Fibroblast of lung (primary cell): ENCODE measurements around the gene RGS3. TPM values are rescaled to one million over a fixed set of nuclear protein-coding genes. Genes with fewer than 3 reads are reported as not detected.

Experiments
- DNase-seq, 2 donors: peaks; one replicate each; pipeline versions ENCODE4 v3.0.0 to v3.0.0-alpha.2; 2010; ENCODE audit warnings: low read depth in 2 of 2
- H2AFZ ChIP-seq: 2 replicates; pipeline ENCODE4 v1.5.1; 2012; ENCODE audit warnings: low read length, control low read depth, inconsistent platforms
- H3K27ac ChIP-seq: 2 replicates; pipeline ENCODE4 v1.5.1; 2011; ENCODE audit warnings: low read length, control low read depth; ENCODE audit not compliant: insufficient read depth
- H3K27me3 ChIP-seq: 2 replicates; pipeline ENCODE4 v1.5.1; 2011; ENCODE audit warnings: mild to moderate bottlenecking, low read length; ENCODE audit not compliant: control insufficient read depth, insufficient read depth
- H3K36me3 ChIP-seq: 2 replicates; pipeline ENCODE4 v1.5.1; 2011; ENCODE audit warnings: low read length; ENCODE audit not compliant: control insufficient read depth, insufficient read depth
- H3K4me1 ChIP-seq: 2 replicates; pipeline ENCODE4 v1.5.1; 2011; ENCODE audit warnings: low read length; ENCODE audit not compliant: control insufficient read depth, insufficient read depth; ENCODE audit errors: extremely low read depth
- H3K4me2 ChIP-seq: 2 replicates; pipeline ENCODE4 v1.5.1; 2011; ENCODE audit warnings: low read length, control low read depth; ENCODE audit not compliant: insufficient read depth; ENCODE audit errors: extremely low read depth
- H3K4me3 ChIP-seq, 4 experiments: fragments of 200-600 bp in 1 of 4; sonication (generic) in 1 of 4; replicated peaks in 1 of 4; 2 replicates each; pipeline ENCODE4 v1.5.1; 2011 to 2016; ENCODE audit warnings: low read length in 4 of 4, low read depth in 3 of 4, mild to moderate bottlenecking in 3 of 4, control low read depth in 2 of 4, inconsistent platforms in 1 of 4, mixed read lengths in 1 of 4; ENCODE audit not compliant: insufficient read depth in 1 of 4; ENCODE audit errors: control extremely low read depth in 1 of 4
- H3K79me2 ChIP-seq: 2 replicates; pipeline ENCODE4 v1.5.1; 2012; ENCODE audit warnings: mild to moderate bottlenecking, low read length, inconsistent platforms; ENCODE audit not compliant: control insufficient read depth, insufficient read depth
- H3K9ac ChIP-seq: 2 replicates; pipeline ENCODE4 v1.5.1; 2011; ENCODE audit warnings: mild to moderate bottlenecking, low read length, control low read depth; ENCODE audit not compliant: insufficient read depth
- H3K9me3 ChIP-seq: 2 replicates; pipeline ENCODE4 v1.5.1; 2012; ENCODE audit warnings: low read depth, low read length; ENCODE audit not compliant: control insufficient read depth, insufficient read depth
- H4K20me1 ChIP-seq: 2 replicates; pipeline ENCODE4 v1.5.1; 2011; ENCODE audit warnings: low read length; ENCODE audit not compliant: control insufficient read depth, insufficient read depth; ENCODE audit errors: extremely low read depth
- CTCF ChIP-seq, 2 donors: IDR thresholded peaks in 1 of 2; conservative IDR thresholded peaks in 1 of 2; 1 replicate in 1 of 2; 2 replicates in 1 of 2; pipeline ENCODE4 v1.5.1; 2011 to 2012; ENCODE audit warnings: low read length in 2 of 2, control low read depth in 1 of 2, inconsistent platforms in 1 of 2, low read depth in 1 of 2, mild to moderate bottlenecking in 1 of 2
- EZH2 ChIP-seq: IDR thresholded peaks from 2 replicates; pipeline ENCODE4 v1.5.1; 2012; ENCODE audit warnings: low read length, control low read depth, mild to moderate bottlenecking; ENCODE audit errors: missing control alignments
- polyA plus RNA-seq, 2 donors: library from polyadenylated mRNA; depleted of rRNA in 1 of 2; stranded (reverse) in 1 of 2; unstranded in 1 of 2; fragments of >200 nt; gene quantifications; 2 replicates each; pipeline ENCODE4 v1.2.1, GENCODE V29; 2011 to 2012; ENCODE audit warnings: missing spikeins in 1 of 2
- total RNA-seq: library from RNA; depleted of rRNA; stranded (reverse); fragments of >200 nt; gene quantifications from 2 replicates; pipeline ENCODE4 v1.2.1, GENCODE V29; 2014

RGS3 gene
- total and polyA plus RNA-seq, 2 donors (not counting 1 experiment from before 2014, with no cell fraction given): 48.1 to 74.3 TPM

- Histone ChIP-seq H3K4me3 (no peak overlapping the region), H3K9me3 (no peaks in the 10 kb centered on the region), H3K36me3 (no peaks in the 10 kb centered on the region), H4K20me1 (no peaks in the 10 kb centered on the region), H3K9ac (no peak overlapping the region), H3K27me3 (no peaks in the 10 kb centered on the region), H3K4me1 (peaks cover 4% of the 10 kb centered on the region), H3K79me2 (no peaks in the 10 kb centered on the region), H2AFZ (no peak overlapping the region), H3K4me2 (no peak overlapping the region), H3K27ac (no peak overlapping the region)
- DNase-seq: no peak
- no peak for TF ChIP-seq CTCF (conservative IDR thresholded peaks at IDR 0.05 in 1 of 2, IDR thresholded peaks at IDR 0.05 in 1 of 2; ENCODE audit: low read depth in 1 of 2, low read length in 2 of 2)
- TF ChIP-seq EZH2: no peak
Observed at GRCh38 chr9:113645978-113646253, 182.4 kb downstream of the RGS3 start.

GRCh38 chr9:113646491-113646890 lies 183.0 kb downstream of the RGS3 start:
- Histone ChIP-seq H3K4me2 (no peak overlapping the region), H3K36me3 (no peaks in the 10 kb centered on the region), H3K4me1 (peaks cover 4% of the 10 kb centered on the region), H3K9me3 (no peaks in the 10 kb centered on the region), H3K4me3 (no peak overlapping the region), H3K79me2 (no peaks in the 10 kb centered on the region), H3K27me3 (no peaks in the 10 kb centered on the region), H2AFZ (no peak overlapping the region), H3K9ac (no peak overlapping the region), H3K27ac (no peak overlapping the region), H4K20me1 (no peaks in the 10 kb centered on the region)
- DNase-seq: no peak
- TF ChIP-seq CTCF (conservative IDR thresholded peaks at IDR 0.05 in 1 of 2, IDR thresholded peaks at IDR 0.05 in 1 of 2; ENCODE audit: low read depth in 1 of 2, low read length in 2 of 2) (no peak), EZH2 (no peak)

Other genes starting within 250 kb of the RGS3 start
- 12.8 and 21.0 TPM in 2 replicates for gene FKBP15, start 242.4 kb upstream of the RGS3 start, total RNA-seq
- 25.3 and 28.8 TPM in 2 replicates for gene FKBP15, start 242.4 kb upstream of the RGS3 start, polyA plus RNA-seq
- 31.1 and 44.4 TPM in 2 replicates for gene SLC31A1, start 242.2 kb upstream of the RGS3 start, total RNA-seq
- 33.0 and 40.9 TPM in 2 replicates for gene SLC31A1, start 242.2 kb upstream of the RGS3 start, polyA plus RNA-seq
- 33.9 and 48.0 TPM in 2 replicates for gene CDC26, start 188.2 kb upstream of the RGS3 start, total RNA-seq
- 59.9 and 63.2 TPM in 2 replicates for gene CDC26, start 188.2 kb upstream of the RGS3 start, polyA plus RNA-seq
- gene PRPF4, start 188.1 kb upstream of the RGS3 start, total RNA-seq: 25.1 and 30.3 TPM in 2 replicates
- gene PRPF4, start 188.1 kb upstream of the RGS3 start, polyA plus RNA-seq: 19.5 and 32.3 TPM in 2 replicates
- not detected in 2 replicates for gene RNF183, start 160.4 kb upstream of the RGS3 start, total RNA-seq
- not detected in 2 replicates for gene RNF183, start 160.4 kb upstream of the RGS3 start, polyA plus RNA-seq
- 3.1 and 4.0 TPM in 2 replicates for gene WDR31, start 123.5 kb upstream of the RGS3 start, total RNA-seq
- gene WDR31, start 123.5 kb upstream of the RGS3 start, polyA plus RNA-seq: 1.2 and 1.6 TPM in 2 replicates
- gene BSPRY, start 114.2 kb upstream of the RGS3 start, total RNA-seq: not detected in 2 replicates
- gene BSPRY, start 114.2 kb upstream of the RGS3 start, polyA plus RNA-seq: not detected in 2 replicates
- gene HDHD3, start 86.7 kb upstream of the RGS3 start, total RNA-seq: 11.0 and 14.2 TPM in 2 replicates
- gene HDHD3, start 86.7 kb upstream of the RGS3 start, polyA plus RNA-seq: 4.1 and 6.5 TPM in 2 replicates
- gene ALAD, start 62.4 kb upstream of the RGS3 start, total RNA-seq: 22.6 and 42.1 TPM in 2 replicates
- 13.1 and 14.0 TPM in 2 replicates for gene ALAD, start 62.4 kb upstream of the RGS3 start, polyA plus RNA-seq
- 17.3 and 22.6 TPM in 2 replicates for gene POLE3, start 53.1 kb upstream of the RGS3 start, total RNA-seq
- gene POLE3, start 53.1 kb upstream of the RGS3 start, polyA plus RNA-seq: 45.9 and 68.5 TPM in 2 replicates
- 0.50 and 0.51 TPM in 2 replicates for gene C9orf43, start 53.0 kb upstream of the RGS3 start, total RNA-seq
- 0.25 and 0.61 TPM in 2 replicates for gene C9orf43, start 53.0 kb upstream of the RGS3 start, polyA plus RNA-seq